ENCODE data around the gene SNN.
A peak's percentile ranks its signal among the peaks of the same experiment; 100 is the strongest.

Gene SNN

DNA sequence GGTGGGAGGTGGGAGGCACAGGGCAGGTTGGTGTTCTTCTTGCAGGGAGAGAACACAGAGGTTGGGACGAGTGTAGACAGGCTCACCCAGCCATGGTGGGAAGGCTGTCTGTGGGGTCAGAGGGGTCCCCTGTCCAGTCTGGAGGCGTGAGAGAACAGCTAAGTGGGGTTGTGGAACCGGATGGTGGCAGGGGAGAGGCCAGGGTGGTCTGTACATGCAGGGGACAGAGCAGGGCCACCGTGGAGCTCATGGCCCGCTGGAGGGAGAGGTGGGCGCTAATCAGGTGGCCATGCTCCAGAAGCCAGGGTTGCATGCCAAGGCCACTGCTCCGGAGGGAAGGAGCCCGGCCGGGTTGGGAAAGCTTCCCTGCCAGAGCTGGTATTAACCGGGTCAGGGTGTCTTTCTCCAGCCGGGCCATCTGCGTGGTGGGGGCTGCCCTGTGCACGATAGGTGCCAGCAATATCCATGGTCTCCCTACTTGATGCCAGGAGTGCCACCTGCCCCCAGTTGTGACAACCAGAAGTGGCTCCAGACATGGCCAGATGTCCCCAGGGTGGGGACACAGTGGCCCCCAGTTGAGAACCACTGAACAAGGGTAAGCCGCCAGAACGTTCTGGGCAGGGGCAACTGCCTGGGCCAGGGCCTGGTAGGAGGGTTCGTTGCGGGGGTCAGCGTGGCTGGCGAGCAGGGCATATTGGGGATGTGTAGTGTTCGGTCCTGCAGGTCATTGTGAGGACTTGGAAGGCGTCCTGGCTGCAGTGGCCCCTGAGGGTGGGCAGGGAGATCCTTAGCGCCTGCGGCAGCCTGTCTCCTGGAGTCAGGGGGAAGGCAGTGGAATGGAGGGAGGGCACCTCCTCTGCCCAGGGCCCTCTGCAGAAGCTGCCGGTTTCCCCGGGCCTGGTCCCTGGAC, 5.1 kb downstream of the SNN start:
- Histone ChIP-seq H3K36me3 (peaks cover 50% of the 10 kb centered on the region), H3K27me3 (no peaks in the 10 kb centered on the region), H3K4me3 (ENCODE audit: low read depth in 1 of 2, low read length in 1 of 2) (peak overlapping the region; percentile 29 to 54), H3K27ac (peak overlapping the region; percentile 98), H3K9me3 (no peaks in the 10 kb centered on the region), H3K4me1 (ENCODE audit: control insufficient read depth in 1 of 2, insufficient read depth in 1 of 2, low read depth in 1 of 2, low read length in 1 of 2) (peaks cover 68 to 82% of the 10 kb centered on the region in 2 experiments)
- TF ChIP-seq, protein P1, sequence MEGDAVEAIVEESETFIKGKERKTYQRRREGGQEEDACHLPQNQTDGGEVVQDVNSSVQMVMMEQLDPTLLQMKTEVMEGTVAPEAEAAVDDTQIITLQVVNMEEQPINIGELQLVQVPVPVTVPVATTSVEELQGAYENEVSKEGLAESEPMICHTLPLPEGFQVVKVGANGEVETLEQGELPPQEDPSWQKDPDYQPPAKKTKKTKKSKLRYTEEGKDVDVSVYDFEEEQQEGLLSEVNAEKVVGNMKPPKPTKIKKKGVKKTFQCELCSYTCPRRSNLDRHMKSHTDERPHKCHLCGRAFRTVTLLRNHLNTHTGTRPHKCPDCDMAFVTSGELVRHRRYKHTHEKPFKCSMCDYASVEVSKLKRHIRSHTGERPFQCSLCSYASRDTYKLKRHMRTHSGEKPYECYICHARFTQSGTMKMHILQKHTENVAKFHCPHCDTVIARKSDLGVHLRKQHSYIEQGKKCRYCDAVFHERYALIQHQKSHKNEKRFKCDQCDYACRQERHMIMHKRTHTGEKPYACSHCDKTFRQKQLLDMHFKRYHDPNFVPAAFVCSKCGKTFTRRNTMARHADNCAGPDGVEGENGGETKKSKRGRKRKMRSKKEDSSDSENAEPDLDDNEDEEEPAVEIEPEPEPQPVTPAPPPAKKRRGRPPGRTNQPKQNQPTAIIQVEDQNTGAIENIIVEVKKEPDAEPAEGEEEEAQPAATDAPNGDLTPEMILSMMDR (IDR thresholded peaks at IDR 0.05), result no peak

DNA sequence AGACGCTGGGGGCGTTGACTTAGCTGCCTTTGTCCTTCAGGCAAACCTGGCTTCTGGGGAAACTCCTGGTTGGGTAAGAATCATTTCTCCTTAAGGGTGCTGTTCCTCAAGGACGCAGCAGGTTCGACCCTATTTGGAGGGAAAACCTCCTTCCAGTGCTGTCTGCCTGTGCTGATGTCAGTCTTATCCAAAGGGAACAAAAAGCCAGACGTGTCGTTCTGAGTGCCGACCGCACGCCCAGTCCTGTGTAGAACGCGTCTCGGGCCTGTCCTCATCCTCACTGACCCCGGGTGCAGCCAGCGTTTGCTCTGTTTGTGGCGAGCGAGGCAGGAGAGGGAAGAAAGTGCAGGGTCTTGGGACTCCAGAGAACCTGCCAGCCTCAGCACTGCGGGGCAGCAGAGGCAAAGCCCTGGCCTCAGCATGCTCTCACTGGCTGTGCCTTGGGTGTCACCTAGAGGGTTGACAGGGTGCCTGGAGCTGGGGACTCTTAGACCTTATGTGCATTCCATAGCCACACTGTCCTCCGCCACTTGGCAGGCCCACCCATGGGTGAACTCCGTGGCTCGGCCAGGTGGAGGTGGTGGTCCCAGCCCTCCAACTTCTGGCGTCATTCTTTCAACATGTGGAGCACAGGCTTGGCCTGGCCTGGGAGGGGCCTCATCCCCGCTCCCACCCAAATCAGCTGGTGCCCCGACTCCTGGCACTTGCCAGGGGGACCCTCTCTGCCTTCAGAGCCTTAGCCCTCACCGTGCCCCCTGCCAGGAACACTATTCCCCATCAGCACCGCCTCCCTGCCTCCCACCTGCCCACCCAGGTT, 6.0 kb downstream of the SNN start:
- Histone ChIP-seq H3K4me3 (ENCODE audit: low read depth in 1 of 2, low read length in 1 of 2) (no peak overlapping the region), H3K4me1 (ENCODE audit: control insufficient read depth in 1 of 2, insufficient read depth in 1 of 2, low read depth in 1 of 2, low read length in 1 of 2) (peaks cover 70 to 79% of the 10 kb centered on the region in 2 experiments), H3K36me3 (peaks cover 58% of the 10 kb centered on the region), H3K27me3 (no peaks in the 10 kb centered on the region), H3K9me3 (no peaks in the 10 kb centered on the region), H3K27ac (peak overlapping the region; percentile 98)
- TF ChIP-seq, protein P1 (IDR thresholded peaks at IDR 0.05), result no peak

DNA sequence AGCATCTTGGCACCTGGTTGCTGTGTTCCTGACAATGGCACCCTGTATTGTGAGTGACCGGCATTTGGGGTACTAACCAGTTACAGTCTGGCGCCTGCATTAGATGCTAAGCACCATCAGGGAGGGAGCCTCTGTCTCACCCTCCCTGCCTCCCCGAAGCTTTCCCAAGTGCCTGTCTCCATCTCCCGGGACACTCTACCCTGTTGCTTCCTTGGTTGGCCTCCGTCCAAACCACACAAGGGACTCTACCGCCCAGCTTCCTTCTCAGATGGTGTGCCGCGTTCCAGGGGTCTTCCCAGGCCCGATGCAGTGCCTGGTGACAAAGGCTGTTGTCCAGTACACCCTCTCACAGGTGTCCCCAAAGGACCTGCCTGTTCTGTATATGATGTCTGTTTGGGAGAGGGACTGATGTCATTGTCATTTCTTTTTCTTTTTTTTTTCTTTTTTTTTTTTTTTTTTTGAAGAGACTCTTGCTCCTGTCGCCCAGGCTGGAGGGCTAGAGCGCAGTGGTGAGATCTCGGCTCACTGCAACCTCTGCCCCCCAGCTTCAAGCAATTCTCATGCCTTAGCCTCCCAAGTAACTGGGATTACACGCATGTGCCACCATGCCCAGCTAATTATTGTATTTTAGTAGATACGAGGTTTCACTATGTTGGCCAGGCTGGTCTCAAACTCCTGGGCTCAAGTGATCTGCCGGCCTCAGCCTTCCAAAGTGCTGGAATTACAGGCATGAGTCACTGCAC, 6.7 kb downstream of the SNN start:
- H3K4me1 ChIP-seq (ENCODE audit: control insufficient read depth in 1 of 2, insufficient read depth in 1 of 2, low read depth in 1 of 2, low read length in 1 of 2), result peaks cover 70 to 77% of the 10 kb centered on the region in 2 experiments
- H3K36me3 ChIP-seq, result peaks cover 64% of the 10 kb centered on the region

DNA sequence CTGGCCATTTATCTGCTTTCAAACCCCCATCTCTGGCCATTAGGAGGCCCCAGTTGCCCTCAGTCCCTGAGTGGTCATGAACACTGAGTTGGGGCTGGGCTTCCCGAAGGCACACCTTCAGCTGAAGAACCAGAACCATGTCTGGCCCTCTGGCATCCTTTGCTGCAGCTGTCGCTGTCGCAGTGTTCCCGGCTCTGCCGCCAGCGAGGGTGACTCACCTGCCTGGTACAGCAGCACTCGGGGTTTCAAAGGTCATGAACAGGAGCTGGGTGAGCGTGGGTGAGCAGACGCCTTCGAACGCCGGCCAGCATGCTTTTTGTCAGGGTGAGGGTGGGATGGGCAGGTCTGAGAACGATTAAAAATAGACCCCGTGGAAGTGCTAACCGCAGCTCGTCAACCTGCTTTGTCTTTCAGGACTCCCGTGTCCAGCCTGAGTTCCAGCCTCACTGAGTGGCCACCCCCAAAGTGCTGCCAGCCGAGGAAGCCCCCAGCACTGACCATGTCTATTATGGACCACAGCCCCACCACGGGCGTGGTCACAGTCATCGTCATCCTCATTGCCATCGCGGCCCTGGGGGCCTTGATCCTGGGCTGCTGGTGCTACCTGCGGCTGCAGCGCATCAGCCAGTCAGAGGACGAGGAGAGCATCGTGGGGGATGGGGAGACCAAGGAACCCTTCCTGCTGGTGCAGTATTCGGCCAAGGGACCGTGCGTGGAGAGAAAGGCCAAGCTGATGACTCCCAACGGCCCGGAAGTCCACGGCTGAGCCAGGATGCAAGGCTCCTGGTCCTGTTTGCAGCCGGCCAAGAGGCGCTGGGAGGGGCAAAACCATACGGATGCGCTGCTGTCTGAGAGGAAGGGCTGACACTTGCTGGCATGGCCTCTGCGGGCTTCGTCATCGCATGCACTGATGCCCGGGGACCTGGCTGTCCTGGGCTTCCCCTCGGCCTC, 7.6 kb downstream of the SNN start:
- Histone ChIP-seq H3K9me3 (no peaks in the 10 kb centered on the region), H3K27ac (peak overlapping the region; percentile 89), H3K27me3 (no peaks in the 10 kb centered on the region), H3K4me3 (ENCODE audit: low read depth in 1 of 2, low read length in 1 of 2) (no peak overlapping the region), H3K36me3 (peaks cover 64% of the 10 kb centered on the region), H3K4me1 (ENCODE audit: control insufficient read depth in 1 of 2, insufficient read depth in 1 of 2, low read depth in 1 of 2, low read length in 1 of 2) (peaks cover 70 to 77% of the 10 kb centered on the region in 2 experiments)
- TF ChIP-seq, protein P1 (IDR thresholded peaks at IDR 0.05), result no peak

More for the DNA sequence above, 6.7 kb downstream of the SNN start:
- Histone ChIP-seq H3K9me3 (no peaks in the 10 kb centered on the region), H3K27ac (peak overlapping the region; percentile 98), H3K27me3 (no peaks in the 10 kb centered on the region), H3K4me3 (ENCODE audit: low read depth in 1 of 2, low read length in 1 of 2) (no peak overlapping the region)
- TF ChIP-seq, protein P1 (IDR thresholded peaks at IDR 0.05), result no peak

Data from neutrophil (primary cell).